GM18520 (cell line): Measurements from ENCODE around the gene DNAAF5.
"Not testable (repeated sequence)": the region's sequence is repeated elsewhere in the genome, so short reads cannot be mapped to it uniquely, and the experiment has no call there.

Experiments
- ATAC-seq: cut with Tn5 transposase; IDR thresholded peaks from one replicate; pipeline ENCODE4 v1.9.1; 2021; ENCODE audit not compliant: unreplicated experiment

Gene DNAAF5

DNA sequence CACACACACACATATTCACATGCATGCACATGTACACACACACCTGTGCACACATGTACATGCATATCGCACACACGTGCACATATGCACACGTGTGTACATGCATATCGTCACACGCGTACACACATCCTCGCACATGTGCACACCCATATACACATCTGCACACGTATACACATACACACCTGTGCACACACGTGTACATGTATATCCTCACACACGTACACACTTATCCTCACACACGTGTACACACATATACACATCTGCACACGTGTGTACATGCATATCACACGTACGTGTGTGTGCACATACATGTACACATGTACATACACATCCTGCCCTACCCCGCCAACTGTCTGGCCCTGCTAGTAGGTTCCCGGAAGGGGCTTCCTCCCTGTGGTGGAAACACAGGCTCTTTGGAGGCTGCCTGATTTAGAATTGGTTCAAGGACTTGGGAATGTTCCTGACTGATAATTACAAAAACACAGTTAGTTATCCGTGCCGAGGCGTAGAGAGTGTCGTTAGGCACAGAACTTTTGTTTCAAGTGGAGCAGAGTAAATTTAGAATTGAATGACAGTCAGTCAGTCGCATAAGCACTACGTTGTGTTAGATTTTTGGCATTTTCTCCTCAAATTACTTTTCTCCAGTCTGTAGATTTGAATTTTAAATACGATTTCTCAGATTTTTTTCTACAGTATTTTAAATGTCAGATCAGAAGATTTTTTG lies 19.1 kb downstream of the DNAAF5 start:
- ATAC-seq, result no peak

DNA sequence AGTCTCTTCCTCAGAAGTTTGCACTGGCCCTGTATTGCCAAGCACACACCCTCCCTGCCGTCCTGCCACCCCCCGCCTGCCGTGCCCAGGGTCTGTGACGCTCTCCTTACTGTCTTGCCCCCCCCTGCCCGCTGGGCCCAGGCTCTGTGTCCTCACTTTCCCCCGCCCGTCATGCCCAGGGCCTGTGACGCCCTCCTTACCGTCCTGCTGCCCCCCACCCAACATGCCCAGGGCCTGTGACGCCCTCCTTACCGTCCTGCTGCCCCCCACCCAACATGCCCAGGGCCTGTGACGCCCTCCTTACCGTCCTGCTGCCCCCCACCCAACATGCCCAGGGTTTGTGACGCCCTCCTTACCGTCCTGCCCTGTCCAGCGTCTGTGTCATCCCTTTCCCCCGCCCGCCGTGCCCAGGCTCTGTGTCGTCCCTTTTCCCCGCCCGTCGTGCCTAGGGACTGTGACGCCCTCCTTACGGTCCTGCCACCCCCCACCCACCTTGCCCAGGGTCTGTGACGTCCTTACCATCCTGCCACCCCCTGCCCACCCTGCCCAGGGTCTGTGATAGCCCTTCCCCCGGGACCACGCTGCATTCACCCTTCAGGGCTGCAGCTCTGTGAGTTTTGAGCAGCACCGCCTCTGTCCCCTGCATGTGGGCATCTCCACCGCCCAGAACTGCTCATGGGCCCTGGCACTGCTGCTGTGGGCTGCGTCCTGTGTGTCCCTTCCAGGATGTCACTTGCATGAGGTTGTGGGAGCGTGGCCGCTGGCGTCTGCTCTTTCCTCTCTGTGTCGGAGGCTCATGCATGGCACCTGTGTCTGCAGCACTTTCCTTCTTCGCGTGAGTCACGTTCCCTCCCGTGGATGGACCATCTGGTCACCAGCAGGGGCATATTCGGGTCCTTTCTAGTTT lies 19.9 kb downstream of the DNAAF5 start:
- no peak for ATAC-seq

DNA sequence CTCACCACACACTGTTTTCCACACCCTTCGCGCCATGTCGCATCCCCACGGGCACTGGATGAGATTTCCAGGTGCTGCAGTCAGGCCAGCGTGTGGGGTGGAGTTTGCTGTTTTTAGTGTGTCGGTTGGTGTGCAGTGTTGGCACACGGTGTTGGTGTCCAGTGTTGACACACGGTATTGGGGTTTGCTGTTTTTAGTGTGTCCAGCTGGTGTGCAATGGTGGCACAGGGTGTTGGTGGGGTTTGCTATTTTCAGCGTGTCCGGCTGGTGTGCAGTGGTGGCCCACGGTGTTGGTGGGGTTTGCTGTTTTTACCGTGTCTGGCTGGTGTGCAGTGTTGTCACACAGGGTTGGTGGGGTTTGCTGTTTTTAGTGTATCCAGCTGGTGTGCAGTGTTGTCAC lies 20.7 kb downstream of the DNAAF5 start:
- ATAC-seq, result no peak

DNA sequence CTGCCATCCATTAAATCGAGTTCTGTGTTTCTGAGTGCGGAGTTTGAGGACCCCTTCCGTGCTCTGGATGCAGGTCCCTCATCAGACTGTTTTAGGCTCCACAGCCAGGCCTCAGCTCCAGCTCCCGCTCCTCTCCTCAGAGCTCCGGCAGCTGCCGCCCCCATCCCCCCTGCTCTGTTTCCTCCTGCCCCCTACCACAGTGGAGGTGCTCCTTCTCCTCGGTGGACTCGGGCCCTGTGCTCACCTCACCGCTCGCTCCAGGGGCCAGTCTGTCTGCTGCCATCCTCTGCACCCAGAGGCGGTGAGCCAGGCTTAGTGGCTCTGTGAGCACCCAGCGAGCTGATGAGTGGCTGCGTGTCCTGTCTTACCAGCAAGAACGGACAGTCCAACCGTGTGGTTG lies 21.9 kb downstream of the DNAAF5 start:
- ATAC-seq, result no peak

DNA sequence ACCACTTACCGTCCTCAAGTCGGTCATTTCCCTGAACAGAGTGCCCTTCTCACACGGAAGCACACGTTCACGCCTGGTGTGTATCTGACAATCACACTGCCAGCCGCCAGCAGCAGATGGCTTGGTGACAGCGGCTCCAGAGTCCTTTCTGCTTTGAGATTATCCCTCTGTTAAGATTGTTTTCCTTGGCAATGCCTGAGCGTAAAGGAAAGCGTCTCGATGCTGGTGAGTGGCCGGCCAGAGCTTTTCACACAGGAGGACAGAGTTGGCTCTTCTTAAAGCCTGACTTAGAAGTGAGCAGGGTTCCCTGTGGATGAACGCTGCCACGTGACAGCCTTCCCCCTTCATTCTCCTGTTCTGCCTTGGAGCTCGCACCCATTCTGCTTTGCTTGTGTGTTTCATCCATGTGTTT lies 22.6 kb downstream of the DNAAF5 start:
- no peak for ATAC-seq

DNA sequence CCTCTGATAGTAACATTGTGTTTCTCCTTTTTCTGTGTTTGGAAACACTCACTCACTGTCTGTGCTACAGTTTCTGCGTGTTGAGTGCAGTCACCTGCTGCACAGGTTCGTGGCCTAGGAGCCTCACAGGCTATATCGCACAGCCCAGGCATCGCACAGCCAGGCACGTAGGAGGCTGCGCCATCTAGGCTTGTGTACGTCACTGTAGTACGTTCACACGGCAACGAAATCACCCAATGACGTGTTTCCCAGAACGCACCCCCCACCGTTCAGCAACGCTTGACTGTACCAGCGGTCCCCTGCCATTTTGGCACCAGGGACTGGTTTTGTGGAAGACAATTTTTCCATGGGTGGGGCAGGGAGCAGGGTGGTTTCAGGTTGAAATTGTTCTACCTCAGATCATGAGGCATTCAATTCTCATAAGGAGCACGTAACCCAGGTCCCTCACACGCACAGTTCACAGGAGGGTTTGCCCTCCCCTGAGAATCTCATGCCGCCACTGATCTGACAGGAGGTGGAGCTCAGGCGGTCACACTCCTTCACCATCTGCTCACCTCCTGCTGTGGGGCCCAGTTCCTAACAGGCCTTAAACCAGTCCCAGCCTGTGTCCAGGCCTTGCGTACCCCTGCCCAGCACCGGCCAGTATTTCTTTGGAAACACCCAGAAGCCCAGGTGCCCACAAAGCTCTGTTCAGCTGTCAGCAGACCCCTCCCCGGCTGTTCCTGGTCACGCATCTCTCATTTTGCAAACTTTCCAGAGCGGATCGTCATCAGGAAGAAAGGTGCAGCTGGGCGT lies 23.8 kb downstream of the DNAAF5 start:
- ATAC-seq, result no peak

DNA sequence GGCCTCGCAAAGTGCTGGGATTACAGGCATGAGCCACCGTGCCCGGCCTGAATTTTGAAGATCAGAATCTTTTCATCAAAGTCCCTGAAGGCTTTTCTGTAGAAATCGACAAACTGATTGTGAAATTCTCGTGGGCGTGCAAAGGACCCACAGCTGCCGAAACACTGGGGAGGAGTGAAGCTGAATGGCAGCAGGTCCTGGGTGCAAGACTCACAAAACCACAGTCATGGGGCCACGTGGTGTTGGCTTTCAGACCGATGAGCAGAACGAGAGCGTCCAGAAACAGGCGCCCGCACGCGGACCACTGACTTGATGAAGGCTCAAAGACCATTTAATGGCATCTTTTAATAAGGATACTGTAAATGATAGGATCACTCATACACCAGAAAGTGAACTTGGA lies 25.3 kb downstream of the DNAAF5 start:
- no peak for ATAC-seq

DNA sequence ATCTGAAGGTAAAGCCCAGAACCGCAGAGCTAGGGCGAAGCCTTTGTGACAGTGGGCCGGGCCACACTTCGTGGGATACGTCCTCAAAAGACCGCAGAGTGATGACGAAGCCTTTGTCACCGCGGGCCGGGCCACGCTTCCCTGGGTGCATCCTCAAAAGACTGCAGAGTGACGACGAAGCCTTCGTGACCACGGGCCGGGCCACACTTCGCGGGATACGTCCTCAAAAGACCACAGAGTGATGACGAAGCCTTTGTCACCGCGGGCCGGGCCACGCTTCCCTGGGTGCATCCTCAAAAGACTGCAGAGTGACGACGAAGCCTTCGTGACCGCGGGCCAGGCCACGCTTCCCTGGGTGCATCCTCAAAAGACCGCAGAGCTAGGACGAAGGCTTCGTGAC lies 25.8 kb downstream of the DNAAF5 start:
- not testable (repeated sequence) for ATAC-seq

DNA sequence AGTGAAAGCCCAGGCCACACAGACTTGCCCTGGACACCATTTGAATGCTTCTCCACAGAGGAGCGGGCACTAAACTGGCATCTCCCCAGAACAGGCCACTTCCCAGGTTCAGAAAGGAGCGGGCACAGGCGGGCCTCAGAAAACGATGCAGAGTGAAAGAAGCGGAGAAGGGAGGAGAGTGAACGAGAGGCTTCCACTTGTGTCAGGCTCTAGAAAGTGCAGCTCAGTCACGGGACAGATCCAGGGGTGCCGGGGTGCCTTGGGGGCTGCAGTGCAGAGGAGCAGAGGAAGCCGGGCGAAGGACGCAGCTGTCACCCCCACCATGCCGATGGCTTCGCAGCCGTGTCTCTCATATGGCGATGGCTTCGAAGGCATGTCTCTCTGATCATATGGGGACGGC lies 26.7 kb downstream of the DNAAF5 start:
- ATAC-seq, result no peak

DNA sequence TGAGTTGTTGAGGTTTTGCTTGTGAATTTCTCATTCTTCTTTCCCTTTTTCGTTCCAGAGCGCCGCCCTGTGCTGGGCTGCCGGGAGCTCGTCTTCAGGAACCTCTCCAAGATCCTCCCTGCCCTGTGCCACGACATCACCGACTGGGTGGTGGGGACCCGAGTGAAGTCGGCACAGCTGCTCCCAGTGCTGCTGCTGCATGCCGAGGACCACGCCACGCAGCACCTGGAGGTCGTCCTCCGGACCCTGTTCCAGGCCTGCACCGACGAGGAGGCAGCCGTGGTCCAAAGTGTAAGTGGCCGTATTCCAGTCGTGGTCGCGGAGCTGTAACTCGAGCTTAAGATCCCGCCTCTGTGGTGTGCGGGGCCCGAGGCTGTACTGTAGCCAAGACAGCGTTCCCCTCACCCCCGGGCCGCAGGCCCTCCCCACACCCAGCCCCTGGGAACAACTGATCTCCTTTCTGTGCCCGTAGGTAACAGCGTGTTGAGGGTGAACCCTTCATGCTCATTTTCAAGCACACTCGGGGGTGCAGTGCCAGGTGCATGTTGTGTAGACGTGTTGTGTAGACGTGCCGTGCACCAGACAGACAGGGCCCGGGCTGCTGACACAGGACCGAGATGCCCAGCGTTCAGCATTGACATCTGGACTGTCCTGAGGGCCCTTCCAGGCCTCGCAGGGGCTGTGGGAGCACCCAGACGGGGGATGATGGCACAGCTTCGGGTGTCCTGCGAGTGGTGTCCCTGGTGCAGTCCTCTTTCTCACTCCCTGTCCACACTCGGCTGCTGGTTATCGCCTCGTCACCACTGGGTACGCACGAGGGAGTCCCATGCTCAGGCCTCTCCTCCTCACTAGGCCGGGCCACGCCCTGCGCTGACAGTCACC lies 28.3 kb downstream of the DNAAF5 start:
- no peak for ATAC-seq

DNA sequence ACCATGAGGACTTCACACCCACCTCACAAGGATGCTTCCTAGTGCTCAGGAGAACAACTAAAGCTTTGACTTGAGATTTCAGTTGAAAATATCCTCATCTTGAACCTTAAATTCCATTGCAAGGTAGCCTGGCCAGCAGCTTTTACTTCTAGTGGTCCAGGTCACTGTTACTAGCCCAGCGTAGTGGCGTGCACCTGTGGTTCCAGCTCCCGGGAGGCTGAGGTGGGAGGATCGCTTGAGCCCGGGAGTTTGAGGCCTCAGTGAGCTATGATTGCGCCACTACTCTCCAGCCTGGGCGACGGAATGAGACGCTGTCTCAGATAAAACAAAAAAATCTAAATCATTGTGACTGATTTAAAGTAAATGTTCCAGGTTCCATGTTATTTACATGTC lies 28.9 kb downstream of the DNAAF5 start:
- ATAC-seq, result no peak

DNA sequence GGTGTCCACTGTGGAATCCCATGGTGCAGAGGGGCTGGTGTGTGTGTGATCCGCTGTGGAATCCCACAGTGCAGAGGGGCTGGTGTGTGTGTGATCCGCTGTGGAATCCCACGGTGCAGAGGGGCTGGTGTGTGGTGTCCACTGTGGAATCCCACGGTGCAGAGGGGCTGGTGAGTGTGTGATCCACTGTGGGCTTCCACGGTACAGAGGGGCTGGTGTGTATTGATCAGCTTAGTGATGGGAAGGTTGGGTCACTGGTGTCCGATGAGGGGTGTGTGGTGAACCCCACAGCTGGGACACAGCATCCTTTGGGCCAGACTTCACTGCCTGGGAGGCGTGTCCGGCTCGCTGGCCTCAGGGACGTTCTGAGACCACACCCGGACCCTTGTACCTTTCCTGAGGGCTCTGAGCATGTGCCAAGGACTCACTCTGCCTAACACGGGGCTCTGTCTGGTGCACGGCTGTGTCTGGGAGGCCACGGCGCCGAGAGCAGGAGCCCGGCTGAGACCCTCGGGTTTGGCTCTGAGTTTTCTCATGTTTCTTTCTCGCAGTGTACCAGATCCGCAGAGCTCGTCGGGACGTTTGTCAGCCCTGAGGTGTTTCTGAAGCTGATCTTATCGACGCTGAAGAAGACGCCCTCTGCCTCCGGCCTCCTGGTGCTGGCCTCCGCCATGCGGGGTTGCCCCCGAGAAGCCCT lies 29.9 kb downstream of the DNAAF5 start:
- ATAC-seq, result no peak

DNA sequence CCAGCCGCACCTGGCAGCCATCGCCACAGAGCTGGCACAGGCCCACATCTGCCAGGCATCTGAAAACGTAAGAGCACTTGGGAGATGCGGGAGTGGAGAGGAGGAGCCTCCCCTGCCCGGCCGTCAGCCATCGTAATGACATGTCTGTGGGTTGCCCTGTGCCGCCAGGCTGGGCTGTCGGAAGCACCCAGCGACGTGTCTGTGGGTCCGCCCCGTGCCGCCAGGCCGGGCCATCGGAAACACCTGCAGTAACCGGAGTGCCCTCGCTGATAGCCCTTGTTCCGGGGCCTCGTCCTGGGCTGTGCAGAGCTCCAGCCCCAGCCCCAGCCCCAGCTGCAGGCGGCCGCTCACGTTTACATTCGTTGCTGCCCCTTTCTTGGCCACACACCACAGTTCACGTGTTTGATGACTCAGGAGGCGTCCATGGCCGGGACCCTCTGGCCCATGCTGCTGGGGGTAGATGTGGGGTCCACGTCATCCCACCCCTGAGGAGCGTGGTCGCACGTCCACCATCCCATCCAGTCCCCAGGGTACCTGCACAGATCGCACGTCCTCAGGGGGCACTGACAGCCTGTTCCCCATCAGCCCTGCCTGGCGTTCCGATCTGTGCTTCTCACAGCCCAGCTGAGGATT lies 30.5 kb downstream of the DNAAF5 start:
- no peak for ATAC-seq

DNA sequence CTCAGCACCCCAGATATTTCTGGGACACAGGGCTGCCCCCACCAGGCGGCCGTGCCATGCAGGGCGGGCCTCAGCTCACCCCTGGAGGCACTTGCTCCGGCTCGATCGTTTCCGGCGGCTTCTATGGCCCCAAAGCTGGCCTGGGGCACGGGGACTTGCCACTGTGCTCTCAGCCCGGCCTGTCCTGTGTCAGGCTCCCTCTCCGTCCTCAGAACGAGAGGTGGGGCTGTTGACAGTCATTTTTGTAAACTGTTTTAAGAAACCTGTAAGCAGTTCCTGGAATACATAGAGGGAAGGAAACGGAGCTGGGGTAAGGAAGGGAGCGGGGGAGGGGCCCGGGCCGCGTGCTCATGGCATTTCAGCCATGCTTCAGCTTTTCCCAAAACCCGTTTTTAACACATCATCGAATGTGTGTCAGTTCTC lies 31.3 kb downstream of the DNAAF5 start:
- ATAC-seq, result no peak

DNA sequence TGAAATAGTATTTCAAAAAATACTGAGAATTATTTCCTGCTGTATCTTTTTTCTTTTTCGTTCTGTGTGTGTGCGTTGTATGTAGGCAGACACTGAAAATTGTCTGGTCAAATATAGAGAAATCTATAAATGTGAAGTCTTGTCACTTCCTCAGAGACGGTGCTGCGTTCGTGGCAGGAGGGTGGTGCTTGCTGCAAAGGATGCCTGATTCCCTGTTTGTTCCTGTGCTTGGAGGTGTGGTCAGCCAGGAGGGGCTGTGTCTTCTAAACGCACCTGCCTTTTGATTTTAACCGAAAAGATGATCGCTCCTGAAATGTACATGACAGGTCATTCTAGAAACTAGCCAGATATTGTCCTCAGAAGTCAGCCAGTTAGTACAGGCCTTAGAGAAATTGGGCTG lies 33.1 kb downstream of the DNAAF5 start:
- ATAC-seq, result no peak

DNA sequence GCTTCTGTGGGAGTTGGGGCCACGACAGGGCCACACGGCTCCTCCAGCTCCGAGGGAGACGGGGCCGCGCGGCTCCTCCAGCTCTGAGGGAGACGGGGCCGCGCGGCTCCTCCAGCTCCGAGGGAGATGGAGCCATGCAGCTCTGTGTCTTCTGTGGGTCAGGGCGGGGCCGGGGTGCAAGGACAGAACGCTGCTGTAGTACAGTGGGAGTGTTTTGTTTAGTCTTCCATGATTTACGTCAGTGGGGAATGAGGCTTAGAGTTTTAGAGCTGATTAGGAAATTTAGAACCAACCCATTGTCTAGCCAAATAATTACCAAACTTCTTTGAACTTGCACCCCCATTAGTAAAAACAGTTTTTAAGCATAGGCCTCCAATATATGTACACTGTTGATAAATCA lies 33.5 kb downstream of the DNAAF5 start:
- ATAC-seq, result no peak

DNA sequence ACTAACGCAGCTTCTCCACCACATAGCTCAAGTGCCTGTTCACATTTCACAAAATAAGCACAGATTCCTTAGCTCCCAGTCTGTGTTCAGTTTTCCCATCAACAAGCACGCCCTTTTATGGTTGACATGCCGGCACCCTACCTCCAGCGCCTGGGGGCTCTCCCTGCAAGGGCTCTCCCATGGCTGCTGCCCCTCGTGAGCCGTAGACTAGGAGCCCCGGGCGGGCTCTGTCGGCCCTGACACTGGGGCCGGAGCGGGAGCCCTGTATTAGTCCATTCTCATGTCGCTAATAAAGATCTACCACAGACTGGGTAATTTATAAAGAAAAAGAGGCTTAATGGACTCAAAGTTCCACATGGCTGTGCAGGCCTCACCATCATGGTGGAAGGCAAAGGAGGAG lies 34.6 kb downstream of the DNAAF5 start:
- no peak for ATAC-seq

DNA sequence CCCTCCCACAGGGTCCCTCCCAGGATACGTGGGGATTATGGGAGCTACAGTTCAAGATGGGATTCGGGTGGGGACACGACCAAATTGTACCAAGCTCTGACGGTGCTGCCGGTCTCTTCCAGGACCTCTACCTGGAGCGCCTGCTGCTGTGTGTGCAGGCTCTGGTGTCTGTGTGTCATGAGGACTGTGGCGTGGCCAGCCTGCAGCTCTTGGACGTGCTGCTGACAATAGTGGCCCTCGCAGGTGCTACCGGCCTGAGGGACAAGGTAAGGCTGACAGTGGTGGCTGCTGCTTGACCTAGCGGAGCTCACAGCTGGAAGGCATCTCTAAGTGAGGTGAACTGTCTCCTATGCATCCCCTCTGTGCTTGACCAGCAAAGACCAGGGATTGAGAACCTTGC lies 35.1 kb downstream of the DNAAF5 start:
- no peak for ATAC-seq

DNA sequence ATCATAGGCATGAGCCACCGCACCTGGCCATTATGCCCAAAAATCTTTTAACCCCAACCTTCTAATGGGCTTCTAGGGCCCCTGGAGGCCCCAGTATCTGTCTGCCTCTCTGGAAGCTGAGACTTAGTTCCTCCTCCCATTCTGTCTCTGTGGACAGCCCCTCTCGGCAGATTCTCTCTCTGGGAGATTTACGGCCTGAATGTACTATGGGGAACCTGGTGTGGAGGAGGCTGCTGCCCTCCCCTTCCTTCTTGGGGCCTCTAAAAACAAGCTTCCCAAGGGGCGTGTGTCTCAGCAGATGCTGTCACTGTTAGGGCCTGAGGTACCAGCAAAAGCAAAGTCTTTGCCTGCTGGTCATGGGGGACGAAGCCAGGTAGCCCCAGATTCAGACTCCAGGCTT lies 36.4 kb downstream of the DNAAF5 start:
- ATAC-seq, result no peak

DNA sequence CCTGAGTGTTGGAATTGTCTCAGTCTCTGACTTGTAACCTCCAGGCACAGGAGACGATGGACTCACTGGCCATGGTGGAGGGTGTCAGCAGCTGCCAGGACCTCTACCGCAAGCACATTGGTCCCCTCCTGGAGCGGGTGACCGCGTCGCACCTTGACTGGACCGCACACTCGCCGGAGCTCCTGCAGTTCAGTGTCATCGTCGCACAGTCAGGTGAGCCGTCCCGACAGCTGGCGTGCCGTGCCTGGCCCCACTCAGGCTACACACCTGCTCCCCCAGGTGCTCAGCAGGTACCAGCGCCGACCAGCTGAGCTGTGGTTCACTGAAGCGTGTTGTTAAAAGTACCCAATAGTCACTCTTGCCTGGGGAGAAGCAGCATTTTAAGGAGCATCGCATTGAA lies 37.3 kb downstream of the DNAAF5 start:
- no peak for ATAC-seq
